T-helper 9 cell (primary cell): ENCODE measurements around the gene LENG8.
"Not testable (repeated sequence)": the region's sequence is repeated elsewhere in the genome, so short reads cannot be mapped to it uniquely, and the experiment has no call there.

Source experiments
- DNase-seq: peaks from one replicate; pipeline ENCODE4 v3.0.0-alpha.2; 2020

LENG8 gene

DNA sequence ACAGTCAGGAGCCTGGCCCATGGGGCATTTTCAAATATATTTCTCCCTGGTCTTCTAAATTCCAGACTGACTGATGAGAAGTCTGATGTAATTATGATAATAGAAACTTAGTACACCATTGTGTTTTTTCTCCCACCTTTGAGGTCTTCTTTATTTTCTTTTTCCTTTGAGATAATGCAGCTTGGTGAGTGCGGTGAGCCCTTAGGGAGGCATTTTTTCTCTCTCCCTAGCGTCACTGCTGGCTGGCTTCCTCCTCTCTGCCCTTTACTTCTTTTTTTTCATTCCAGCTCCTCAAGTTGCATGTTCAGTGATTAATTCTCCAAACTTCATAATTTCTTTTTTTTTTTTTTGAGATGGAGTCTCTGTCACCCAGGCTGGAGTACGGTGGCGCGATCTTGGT lies 36.9 kb downstream of the LENG8 start:
- no peak for DNase-seq

DNA sequence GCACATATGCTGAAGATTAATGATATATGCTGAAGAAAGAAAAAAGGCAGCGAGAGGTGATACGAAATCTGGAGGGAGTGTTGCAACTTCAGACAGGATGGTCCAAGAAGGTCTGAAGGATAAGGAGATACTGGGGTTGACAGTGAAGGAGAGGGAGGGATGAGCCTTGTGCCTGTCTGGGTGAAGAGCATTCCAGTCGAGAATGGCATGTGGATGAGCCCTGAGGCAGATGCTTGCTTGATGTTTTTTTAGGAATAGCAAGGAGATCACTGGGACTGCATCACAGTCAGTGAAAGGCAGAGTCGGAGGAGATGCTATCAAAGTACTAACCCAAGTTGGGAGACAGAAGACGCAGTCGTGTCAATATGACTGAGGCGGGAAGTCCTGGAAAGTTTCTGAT lies 40.3 kb downstream of the LENG8 start:
- no peak for DNase-seq

DNA sequence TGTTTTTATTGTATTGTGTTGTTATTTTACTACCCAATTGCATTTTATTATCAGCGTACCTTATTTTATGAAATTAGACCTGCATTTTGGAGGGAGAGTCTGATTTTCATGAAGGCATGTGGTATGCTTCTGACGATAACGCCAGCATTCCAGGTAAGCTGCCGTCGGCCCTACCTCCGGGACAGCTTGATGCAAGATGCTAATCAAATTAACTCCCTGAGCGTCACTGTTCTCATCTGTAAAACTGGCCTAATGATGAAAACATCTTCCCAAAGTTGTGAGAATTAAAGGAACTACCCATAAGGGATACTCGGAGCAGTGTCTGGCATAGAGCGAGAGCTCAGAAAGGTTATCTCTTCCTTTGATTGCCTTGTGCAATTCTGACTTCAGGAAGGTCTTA lies 40.8 kb downstream of the LENG8 start:
- DNase-seq, result no peak

DNA sequence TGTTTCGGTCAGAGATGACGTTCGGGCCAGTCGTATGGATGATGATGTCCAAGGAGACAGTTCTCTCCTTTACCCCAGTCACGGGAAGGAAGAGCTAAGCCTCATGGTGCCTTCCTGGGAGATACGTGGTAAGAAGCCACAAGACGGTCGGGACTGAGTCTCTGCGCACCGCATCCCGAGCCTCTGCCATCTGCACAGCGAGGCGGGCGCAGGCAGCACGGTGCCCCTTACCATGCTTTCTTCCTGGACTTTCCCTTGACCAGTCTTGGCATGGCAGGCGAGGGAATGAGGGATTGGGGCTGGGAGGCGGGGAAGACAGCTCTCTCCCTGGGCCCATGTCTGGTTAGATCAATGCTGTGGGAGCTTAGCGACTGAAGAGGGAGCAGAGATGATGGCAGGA lies 43.6 kb downstream of the LENG8 start:
- DNase-seq, result no peak

DNA sequence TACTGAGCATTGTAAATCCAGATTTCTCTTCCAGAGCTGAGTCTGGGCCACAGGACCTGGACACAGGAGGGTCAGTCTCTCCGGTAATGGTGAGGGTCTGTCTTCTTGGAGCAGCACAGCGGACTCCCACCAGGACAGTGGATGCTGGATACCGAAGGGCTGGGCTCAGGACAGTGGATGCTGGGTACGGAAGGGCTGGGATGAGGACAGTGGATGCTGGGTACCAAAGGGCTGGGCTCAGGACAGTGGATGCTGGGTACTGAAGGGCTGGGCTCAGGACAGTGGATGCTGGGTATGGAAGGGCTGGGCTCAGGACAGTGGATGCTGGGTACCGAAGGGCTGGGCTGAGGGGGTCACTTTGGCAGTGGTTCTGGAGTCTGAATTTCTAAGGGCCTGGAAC lies 44.1 kb downstream of the LENG8 start:
- not testable (repeated sequence) for DNase-seq

DNA sequence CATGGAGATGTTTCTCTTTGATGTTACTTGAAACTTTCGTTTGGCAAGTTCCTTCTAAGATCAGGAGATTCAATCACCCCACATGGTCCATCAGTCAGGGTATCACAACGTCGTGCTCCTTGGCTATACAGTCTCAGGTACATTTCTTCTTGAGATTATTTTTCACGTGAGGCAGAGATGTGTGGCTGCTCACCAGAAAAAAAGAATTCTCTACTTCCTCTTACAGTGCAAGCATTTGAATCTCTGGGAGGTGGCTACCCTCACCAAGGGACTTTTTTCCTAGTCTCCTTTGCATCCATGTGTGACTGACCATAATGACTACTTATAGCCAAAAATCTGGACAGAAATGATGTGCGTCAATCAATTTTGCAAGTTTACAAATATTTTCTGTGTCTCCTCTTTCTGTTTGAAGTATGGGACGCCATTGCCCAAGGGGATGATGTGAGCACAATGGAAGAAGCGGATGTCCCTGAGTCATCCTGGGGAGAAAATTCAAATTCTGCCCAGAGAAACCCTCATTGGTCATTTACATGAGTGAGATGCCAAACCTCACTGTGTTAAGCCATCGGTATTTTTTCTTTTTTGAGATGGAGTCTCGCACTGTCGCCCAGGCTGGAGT lies 45.1 kb downstream of the LENG8 start:
- no peak for DNase-seq

DNA sequence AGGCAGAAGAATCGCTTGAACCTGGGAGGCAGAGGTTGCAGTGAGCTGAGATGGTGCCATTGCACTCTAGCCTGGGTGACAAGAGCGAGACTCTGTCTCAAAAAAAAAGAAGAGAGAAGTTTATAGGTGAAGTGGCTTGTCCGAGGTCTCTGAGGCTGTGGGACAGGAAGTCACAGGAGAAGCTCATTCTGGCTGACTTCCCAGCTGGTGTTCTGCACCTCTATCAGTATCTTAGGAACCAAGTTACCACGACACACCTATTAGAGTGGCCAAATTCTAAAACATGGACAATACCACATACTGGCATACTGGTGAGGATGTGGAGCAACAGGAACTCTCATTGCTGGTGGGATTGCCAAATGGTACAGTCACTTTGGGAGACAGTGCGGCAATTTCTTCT lies 46.3 kb downstream of the LENG8 start:
- not testable (repeated sequence) for DNase-seq

DNA sequence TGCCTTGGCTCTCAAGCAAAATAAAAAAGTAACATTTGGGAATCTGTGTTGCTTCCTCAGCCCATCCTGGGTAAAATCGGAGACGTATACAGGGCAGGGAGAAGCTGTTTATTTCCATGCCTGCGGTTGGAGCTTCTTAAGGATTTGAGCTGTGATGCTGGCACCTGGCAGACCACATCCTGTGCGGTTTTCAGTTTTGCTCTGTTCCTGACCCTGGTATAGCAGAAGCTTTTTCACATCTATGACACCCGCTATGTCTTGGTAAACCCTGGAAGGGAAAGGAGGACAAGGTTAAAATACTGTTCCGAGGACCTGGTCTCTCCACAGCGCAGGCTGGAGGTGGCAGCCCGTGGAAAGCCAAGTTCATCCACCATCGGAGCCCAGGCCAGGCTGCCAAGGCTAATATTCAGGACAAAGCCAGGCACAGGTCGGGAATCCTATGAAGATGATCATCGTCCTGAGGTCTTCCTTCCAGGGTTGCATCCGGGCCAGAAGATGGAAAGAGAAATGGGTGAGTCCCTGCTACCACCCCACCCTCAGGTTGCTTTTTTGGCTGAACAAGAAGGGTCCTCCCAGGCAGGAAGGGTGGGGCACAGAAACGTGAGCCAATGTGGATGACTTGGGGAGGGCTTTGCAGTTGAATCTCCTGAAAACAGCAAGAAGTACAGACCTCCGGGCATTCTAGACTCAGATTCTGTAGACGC lies 48.9 kb downstream of the LENG8 start:
- not testable (repeated sequence) for DNase-seq

DNA sequence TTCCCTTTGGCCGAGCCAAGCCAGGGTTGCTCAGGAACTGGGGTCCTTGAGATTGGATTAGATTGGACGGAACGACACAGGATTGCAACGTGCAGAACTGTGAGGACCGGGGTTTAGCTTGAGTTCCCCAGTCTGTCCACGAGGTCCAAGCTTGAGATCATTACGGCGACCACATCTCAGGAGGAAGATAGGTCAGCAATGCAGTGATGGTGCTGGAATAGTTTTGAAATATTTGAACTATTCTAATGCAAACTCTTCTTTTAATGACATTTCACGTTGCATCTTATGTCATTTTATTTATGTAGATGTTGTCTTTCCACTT lies 49.4 kb downstream of the LENG8 start:
- DNase-seq, result not testable (repeated sequence)

DNA sequence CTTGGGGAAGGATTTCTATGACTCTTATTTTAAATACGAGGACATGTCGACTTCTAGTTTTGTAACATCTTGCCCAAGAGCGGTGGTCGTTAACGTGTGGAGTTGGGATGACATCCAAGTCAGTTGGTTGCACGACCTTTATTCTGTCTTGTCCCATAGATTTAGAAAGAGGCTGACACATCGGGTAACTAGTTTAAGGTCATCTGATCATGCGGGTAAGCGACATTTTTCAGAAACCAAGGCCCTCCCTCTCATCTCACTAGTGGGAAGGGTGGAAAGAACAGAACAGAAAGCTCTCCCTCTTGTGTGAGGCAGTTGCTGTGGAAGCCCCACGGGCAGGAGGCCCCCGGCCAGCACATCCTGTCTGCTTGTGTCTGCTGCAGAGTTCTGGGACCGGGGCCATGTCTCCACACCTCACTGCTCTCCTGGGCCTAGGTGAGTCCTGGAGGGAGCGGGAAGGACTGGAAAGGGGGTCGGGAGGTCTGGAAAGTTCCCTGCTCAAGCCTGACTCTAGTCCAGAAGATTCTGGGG lies 53.6 kb downstream of the LENG8 start, which contains the start of gene LAIR2:
Gene LAIR2 (plus strand): TSS at position 314 of the 531 bp plus-strand sequence. CDS start 88 bp downstream, at position 402.
- DNase-seq, result no peak

DNA sequence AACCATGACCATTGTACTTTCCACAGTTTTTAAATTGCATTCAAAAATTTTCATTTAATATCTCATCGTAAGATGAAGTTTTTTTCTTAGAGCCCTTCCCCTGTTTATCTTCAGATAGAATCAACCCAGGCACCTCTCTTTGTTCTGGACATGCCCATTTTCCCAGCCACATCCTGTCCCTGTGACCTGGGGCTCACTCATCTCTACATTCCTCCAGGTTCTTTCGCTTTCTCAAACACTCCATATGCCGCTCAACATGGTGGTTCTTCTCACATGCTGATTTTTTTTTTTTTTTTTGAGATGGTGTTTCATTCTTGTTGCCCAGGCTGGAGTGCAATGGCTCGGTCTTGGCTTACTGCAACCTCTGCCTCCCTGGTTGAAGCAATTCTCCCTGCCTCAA lies 56.5 kb downstream of the LENG8 start:
- DNase-seq, result not testable (repeated sequence)

DNA sequence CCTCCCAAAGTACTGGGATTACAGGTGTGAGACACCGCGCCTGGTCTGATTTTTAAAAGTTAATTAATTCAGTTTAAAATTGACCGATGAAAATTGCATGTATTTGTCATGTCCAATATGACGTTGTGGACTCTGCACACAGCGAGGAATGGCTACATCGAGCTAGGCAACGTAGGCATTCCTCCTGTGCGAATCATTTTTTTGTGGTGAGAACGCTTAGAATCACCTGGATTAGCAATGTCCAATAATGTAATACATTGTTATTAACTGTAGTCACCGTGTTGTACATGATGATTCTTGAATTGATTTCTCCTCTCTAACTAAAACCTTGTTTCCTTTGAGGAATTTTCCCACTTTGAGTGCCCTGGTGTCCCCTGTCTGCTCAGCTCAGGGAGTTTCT lies 57.1 kb downstream of the LENG8 start:
- DNase-seq, result no peak

DNA sequence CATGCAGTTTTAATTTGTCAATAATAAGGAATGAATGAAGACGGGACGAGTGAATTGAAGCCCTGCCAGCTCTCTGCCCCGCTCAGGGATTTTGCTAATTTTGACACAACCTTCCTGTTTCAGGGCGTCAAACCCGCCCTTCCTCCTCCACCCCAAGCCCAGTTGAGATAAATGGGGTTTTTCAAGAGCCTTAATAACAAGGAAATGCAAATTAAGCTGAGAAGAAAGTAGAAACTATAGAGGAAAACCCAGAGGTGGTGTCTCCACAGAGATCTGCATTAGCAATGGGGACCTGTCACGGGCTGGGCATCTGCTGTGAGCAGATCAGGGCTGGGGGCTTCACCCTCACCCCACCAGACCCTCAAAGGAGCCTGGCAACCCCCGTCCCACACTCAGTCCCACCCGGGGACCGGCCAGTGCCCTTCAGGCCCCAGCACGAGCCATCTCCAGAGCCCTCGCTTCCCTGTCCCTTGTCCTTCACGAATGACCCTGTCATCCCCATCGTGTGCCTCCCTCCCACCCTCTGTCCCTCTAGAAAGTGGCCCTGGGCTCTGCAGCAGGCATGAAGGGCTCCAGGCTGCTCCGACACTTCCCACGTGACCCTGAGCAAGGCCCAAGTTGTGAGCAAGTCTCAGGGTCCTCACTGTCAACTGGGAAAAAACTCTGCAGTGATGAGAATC lies 58.2 kb downstream of the LENG8 start:
- DNase-seq, result not testable (repeated sequence)

DNA sequence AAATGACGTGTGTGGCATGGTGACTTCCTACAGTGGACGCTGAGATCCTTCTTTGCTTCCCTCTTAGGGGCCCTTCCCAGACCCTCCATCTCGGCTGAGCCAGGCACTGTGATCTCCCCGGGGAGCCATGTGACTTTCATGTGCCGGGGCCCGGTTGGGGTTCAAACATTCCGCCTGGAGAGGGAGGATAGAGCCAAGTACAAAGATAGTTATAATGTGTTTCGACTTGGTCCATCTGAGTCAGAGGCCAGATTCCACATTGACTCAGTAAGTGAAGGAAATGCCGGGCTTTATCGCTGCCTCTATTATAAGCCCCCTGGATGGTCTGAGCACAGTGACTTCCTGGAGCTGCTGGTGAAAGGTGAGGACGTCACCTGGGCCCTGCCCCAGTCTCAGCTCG lies 58.8 kb downstream of the LENG8 start:
- no peak for DNase-seq

DNA sequence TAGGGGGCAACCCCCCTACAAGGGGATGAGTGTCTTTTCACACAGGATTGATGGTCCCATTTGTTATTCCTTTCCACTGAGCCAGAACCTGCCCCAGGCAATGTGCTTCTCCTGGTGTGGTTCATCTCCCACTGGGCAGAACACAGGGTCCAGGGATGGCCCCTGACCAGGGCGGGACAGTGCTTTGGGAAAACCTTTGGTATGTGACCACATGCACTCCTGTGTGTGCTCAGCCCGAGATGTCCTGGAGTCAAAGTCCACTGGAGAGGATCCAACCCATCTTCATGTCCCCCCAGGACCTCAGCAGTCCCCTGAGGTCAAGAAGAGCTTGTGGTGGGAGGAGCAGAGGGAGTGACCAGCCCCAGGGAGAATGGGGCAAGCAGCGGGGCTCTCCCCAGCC lies 59.5 kb downstream of the LENG8 start:
- not testable (repeated sequence) for DNase-seq

DNA sequence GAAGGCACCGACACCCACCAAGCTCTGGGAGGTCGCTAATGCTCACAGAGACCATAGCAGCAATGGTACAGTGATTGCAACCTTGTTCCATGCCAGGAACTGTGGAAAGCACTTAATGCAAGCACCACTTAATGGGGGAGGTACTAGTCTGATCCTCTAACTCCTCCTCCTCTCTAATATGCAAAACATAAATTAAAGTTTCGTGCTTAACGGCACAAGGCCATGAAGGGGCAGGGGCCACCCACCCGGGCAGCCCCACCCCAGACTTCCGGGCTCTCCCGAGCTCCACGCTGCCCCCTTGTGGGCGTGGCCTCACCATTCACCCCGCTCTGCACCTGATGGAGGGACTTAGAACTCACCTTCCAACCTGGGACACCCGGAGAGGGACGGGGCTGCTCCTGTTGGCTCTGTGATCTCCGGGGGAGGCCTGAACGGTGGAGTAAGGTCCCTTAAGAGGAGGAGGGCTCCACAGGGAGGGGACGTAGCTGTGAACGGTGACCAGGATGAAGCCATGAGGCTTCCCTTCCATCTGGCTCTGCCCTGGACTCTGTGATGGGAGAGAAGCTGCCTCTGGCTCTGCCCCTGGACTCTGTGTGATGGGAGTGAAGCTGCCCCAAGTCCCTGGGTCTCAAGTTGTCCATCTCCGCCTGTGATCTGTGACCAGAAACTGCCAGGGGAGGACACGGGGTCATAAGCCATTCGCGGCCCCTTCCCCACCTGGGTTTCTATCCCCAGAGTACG lies 60.4 kb downstream of the LENG8 start:
- DNase-seq, result not testable (repeated sequence)
